Lower leg skin (tissue), 4 donors: Measurements from ENCODE around the gene HLA-DRA. TPM values are rescaled to one million over a fixed set of nuclear protein-coding genes. Genes with fewer than 3 reads are reported as not detected.
"Not testable (repeated sequence)": the region's sequence is repeated elsewhere in the genome, so short reads cannot be mapped to it uniquely, and the experiment has no call there.

ENCODE experiments used
- DNase-seq, 2 donors: peaks; one replicate each; pipeline ENCODE4 v3.0.0-alpha.2; 2019; ENCODE audit warnings: low spot score in 2 of 2
- H3K4me3 ChIP-seq: fragments of 200-600 bp; sonication (generic); 2 replicates; pipeline ENCODE4 v1.5.1; 2017; ENCODE audit warnings: mild to moderate bottlenecking, low read depth; ENCODE audit not compliant: poor library complexity, severe bottlenecking
- POLR2A ChIP-seq, 2 donors: fragments of 450-650 bp; IDR thresholded peaks; one replicate each; pipeline ENCODE4 v1.6.1; 2016 to 2017; ENCODE audit warnings: antibody characterized with exemption in 2 of 2, mild to moderate bottlenecking in 1 of 2, moderate library complexity in 1 of 2
- WGBS, 2 donors: methylation state at CpG; one replicate each; pipeline ENCODE4 v1.1.5; 2018; 5-methylcytosine and 5-hydroxymethylcytosine counted together
- intact Hi-C: fragments of 100-400 bp; cut with DNase I; formaldehyde crosslinking; loops from one replicate; pipeline ENCODE4 v1.15.0; 2023; ENCODE audit warnings: low total_unique reads
- total RNA-seq, 4 donors: library from RNA; depleted of rRNA; stranded (reverse); fragments of >200 nt; gene quantifications; one replicate each; pipeline ENCODE4 v1.1.0, GENCODE V29; 2016
- TF ChIP-seq, protein P1 (sequence below), 3 donors: fragments of 450-650 bp; IDR thresholded peaks; one replicate each; pipeline ENCODE4 v1.5.1; 2016; ENCODE audit warnings: antibody characterized with exemption in 3 of 3, mild to moderate bottlenecking in 3 of 3, moderate library complexity in 2 of 3

HLA-DRA gene
- total RNA-seq, 4 donors from 2014 or later: 164 to 274 (median 229) TPM

DNA sequence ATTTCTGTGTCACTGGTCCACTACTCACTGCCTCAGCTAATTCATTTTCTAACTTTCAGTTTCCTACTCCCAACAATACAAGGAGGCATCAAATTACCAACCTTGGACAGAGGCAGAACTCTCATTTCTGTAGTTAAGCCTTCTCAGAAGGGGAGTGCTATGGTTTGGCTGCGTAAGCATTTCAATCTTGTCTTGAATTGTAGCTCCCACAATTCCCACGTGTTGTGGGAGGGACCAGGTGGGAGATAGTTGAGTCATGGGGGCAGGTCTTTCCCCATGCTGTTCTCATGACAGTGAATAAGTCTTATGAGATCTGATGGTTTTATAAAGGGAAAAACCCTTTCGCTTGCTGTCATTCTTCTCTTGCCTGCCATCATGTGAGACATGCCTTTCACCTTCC, 22.9 kb downstream of the HLA-DRA start:
- 33 to 56% methylated on average over 3 of the region's 3 CpGs for WGBS, 2 donors

GRCh38 chr6:32467743-32468503, 28.2 kb downstream of the HLA-DRA start:
- intact Hi-C loops, H3K4me3 ChIP-seq, DNase-seq: not testable (repeated sequence)
- 44 to 75% methylated on average over 4 to 5 of the region's 5 CpGs for WGBS, 2 donors

More for the DNA sequence above, 22.9 kb downstream of the HLA-DRA start:
- intact Hi-C loops: no loop called here
- TF ChIP-seq POLR2A (IDR thresholded peaks at IDR 0.05): no peak
- TF ChIP-seq, protein P1, sequence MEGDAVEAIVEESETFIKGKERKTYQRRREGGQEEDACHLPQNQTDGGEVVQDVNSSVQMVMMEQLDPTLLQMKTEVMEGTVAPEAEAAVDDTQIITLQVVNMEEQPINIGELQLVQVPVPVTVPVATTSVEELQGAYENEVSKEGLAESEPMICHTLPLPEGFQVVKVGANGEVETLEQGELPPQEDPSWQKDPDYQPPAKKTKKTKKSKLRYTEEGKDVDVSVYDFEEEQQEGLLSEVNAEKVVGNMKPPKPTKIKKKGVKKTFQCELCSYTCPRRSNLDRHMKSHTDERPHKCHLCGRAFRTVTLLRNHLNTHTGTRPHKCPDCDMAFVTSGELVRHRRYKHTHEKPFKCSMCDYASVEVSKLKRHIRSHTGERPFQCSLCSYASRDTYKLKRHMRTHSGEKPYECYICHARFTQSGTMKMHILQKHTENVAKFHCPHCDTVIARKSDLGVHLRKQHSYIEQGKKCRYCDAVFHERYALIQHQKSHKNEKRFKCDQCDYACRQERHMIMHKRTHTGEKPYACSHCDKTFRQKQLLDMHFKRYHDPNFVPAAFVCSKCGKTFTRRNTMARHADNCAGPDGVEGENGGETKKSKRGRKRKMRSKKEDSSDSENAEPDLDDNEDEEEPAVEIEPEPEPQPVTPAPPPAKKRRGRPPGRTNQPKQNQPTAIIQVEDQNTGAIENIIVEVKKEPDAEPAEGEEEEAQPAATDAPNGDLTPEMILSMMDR (IDR thresholded peaks at IDR 0.05): no peak
- H3K4me3 ChIP-seq: no peak overlapping the region
- DNase-seq: no peak

DNA sequence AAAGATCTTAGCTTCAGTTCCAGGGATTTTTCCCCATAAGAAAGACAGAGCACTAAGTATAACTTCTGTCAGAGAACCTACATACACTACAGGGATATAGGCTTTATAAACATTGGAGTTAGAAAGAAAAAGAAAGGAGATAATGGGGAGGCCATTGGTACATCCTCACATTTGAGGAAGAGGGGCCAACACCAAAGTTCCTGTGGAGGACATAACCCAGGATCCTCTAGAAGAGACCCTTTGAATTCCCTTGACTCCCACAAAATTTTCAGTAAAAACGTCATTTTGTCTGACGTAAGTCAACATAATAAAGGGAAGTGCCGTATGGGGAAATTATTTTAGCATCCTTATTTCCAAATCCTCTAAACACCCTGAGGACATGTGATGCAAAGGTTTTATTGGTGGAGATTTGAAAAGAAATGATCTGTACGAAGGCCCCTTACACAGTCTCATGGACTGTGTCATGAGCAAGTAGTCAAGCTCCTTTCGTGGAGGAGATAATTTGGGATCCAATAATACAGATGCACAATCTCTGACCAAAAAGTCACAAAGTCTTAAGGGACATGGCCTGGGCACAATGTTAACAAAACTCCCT, 33.2 kb downstream of the HLA-DRA start:
- intact Hi-C loops: no loop called here
- TF ChIP-seq, protein P1 (IDR thresholded peaks at IDR 0.05): no peak
- TF ChIP-seq POLR2A (IDR thresholded peaks at IDR 0.05): no peak
- 61 to 71% methylated on average over 5 of the region's 5 CpGs for WGBS, 2 donors
- H3K4me3 ChIP-seq: no peak overlapping the region
- no peak for DNase-seq

DNA sequence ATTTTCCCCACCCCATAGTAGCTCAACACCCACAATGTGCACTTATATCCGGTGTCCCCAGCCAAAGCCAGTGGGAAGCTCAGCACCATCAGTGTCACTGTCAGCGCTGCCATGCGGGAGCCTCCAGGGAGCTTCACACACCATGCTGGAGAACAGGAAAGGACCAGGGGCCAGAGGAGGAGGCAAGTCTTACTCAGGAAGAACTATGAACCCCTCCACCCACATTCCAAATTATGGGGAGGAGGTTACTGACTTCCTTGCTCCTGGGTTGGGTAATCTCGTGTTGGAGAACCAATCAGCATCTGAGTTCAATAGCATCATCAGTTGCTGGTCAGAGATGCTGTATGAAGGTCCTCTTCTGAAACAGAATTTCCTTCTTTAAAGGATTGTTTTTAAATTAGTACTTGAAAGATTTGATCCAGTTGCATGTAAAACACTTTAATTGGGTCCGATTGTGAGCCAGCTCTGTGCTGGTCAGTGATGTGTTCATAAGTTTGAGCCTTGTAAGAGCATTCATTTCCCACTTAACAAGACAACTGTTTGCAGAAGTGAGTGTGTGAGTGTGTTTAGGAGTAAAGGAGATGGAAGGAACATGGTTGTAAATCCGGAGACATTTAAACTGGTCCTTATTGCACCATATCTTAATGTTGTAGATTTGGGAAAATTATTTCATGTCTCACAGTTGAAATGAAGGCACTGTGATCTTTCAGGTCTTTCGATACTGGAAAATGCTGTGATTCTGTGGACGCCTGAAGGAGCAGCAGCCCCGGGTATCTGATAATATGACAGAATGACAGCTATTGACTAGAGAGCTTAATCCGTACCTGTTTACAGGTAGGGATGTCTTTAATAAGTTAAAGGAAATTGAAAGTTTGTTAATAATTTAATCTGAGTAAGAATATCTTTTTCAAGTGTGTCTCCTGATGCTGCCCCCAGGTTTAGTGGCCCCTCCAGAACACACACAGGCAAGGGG, 34.0 kb downstream of the HLA-DRA start:
- DNase-seq, intact Hi-C loops, H3K4me3 ChIP-seq: not testable (repeated sequence)
- whole genome bisulfite sequencing, 2 donors: 49 to 52% methylated on average over 10 of the region's 10 CpGs

DNA sequence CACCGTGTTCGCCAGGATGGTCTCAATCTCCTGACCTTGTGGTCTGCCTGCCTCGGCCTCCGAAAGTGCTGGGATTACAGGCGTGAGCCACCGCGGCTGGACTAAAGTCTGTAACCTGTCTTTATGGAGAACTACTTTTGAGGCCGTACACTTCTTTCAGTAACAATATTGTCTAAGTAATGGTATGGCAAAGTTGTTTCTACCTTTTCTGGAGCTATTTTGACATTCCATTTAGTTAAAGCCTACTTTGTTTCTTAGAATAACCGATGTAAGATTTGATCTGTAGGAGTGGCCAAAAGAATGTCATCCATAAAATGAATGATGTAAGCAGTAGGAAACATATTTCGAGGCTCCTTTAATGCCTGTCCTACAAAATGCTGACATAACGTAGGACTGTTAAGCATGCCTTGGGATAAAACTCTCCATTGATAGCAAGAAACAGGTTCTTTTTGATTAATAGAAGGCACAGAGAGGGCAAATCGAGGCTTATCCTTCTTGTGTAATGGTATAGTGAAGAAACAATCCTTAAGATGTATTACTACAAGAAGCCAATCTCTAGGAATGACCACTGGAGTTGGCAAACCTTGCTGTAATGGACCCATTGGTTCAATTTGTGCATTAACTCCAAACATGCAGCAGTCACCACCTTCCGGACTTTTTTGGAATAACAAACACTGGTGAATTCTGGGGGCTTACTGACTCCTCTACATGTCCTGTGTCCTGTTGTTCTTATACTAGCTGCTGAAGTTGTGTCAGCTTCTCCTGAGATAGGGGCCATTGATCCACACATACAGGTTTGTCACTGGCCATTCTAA, 35.9 kb downstream of the HLA-DRA start:
- TF ChIP-seq POLR2A (IDR thresholded peaks at IDR 0.05): no peak
- TF ChIP-seq, protein P1 (IDR thresholded peaks at IDR 0.05): no peak
- no peak for DNase-seq
- intact Hi-C loops: no loop called here

GRCh38 chr6:32483968-32484613, 44.4 kb downstream of the HLA-DRA start:
- 54 to 66% methylated on average over 19 to 24 of the region's 26 CpGs for WGBS, 2 donors
- TF ChIP-seq POLR2A (IDR thresholded peaks at IDR 0.05): no peak
- TF ChIP-seq, protein P1 (IDR thresholded peaks at IDR 0.05): no peak
- DNase-seq: peak in 1 of 2 donors; percentile 83
- no peak overlapping the region for H3K4me3 ChIP-seq
- intact Hi-C loops: no loop called here

More for the DNA sequence above, 35.9 kb downstream of the HLA-DRA start:
- no peak overlapping the region for H3K4me3 ChIP-seq
- WGBS, 2 donors: 72 to 77% methylated on average over 13 of the region's 13 CpGs
